Brain microvascular endothelial cell (primary cell): Measurements from ENCODE around the gene ZDHHC8.

ENCODE experiments used
- DNase-seq: peaks from one replicate; pipeline ENCODE4 v3.0.0-alpha.2; 2020
- H3K27ac ChIP-seq: fragments of 250-450 bp; sonication (Bioruptor Pico); 2 replicates; pipeline ENCODE4 v1.5.1; 2020; ENCODE audit warnings: mild to moderate bottlenecking, moderate library complexity
- H3K27me3 ChIP-seq: fragments of 250-450 bp; sonication (Bioruptor Pico); replicated peaks from 2 replicates; pipeline ENCODE4 v1.5.1; 2020; ENCODE audit warnings: mild to moderate bottlenecking
- H3K36me3 ChIP-seq: fragments of 250-450 bp; sonication (Bioruptor Pico); replicated peaks from 2 replicates; pipeline ENCODE4 v1.5.1; 2020; ENCODE audit warnings: mild to moderate bottlenecking
- H3K4me3 ChIP-seq: 2 replicates; pipeline ENCODE4 v1.5.1; 2011; ENCODE audit warnings: low read depth, mild to moderate bottlenecking, control low read depth, low read length, moderate library complexity
- in situ Hi-C: cut with HindIII; loops from 2 replicates; pipeline ENCODE4 v1.10.0; 2017; ENCODE audit warnings: low sequenced_read_pairs, low pct_ligation_motif_present
- TF ChIP-seq, protein P1 (sequence below): IDR thresholded peaks from 2 replicates; pipeline ENCODE4 v1.5.1; 2011; ENCODE audit warnings: low read depth, mild to moderate bottlenecking, moderate library complexity, low read length, control low read depth, inconsistent platforms; ENCODE audit errors: missing control alignments

Gene ZDHHC8

DNA sequence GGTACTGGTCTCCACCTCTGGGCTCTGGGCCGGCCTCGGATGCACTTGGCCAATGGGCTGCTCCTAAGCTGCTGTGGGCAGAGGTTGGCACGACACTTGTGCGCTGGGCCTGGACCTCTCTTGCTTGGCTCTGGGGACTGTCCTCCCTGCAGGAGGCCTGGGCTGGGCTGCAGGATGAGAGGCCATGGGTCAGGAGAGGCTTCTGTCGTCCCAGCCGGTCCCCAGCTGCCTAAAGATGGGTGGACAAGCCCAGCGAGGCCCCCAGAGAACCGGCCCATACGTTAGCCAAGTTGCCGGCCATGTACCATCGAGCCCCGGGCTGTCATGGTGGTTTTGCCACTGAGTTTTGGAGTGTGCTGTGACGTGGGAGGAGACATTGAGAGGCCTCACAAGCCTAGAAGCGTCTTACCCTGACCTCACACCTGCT is 20.9 kb downstream of the ZDHHC8 start:
- H3K27me3 ChIP-seq: no peaks in the 10 kb centered on the region
- TF ChIP-seq, protein P1, sequence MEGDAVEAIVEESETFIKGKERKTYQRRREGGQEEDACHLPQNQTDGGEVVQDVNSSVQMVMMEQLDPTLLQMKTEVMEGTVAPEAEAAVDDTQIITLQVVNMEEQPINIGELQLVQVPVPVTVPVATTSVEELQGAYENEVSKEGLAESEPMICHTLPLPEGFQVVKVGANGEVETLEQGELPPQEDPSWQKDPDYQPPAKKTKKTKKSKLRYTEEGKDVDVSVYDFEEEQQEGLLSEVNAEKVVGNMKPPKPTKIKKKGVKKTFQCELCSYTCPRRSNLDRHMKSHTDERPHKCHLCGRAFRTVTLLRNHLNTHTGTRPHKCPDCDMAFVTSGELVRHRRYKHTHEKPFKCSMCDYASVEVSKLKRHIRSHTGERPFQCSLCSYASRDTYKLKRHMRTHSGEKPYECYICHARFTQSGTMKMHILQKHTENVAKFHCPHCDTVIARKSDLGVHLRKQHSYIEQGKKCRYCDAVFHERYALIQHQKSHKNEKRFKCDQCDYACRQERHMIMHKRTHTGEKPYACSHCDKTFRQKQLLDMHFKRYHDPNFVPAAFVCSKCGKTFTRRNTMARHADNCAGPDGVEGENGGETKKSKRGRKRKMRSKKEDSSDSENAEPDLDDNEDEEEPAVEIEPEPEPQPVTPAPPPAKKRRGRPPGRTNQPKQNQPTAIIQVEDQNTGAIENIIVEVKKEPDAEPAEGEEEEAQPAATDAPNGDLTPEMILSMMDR: no peak
- in situ Hi-C loops: no loop called here
- H3K4me3 ChIP-seq: no peak overlapping the region
- H3K27ac ChIP-seq: no peak overlapping the region
- H3K36me3 ChIP-seq: no peaks in the 10 kb centered on the region
- DNase-seq: no peak

DNA sequence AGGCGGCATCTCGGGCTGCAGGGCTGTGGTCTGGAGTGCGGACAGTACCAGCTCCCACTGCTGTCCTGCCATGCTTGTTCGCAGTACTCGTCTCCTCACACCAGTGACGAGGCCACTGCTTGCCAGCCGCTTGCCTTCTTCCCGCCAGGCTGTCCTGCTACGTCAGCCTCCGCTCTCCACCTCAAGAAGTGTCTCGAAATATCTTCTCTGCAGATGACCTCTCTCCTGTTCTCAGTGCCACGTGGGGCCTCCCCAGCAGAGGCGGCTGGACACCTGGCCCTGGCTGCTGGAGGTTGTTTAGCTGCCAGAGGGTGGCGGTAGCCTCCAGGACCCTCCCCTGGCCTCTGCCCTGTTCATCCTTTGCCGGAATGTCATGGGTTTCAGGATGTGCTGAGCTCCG is 22.3 kb downstream of the ZDHHC8 start:
- H3K4me3 ChIP-seq: no peak overlapping the region
- no peaks in the 10 kb centered on the region for H3K36me3 ChIP-seq
- H3K27me3 ChIP-seq: no peaks in the 10 kb centered on the region
- H3K27ac ChIP-seq: no peak overlapping the region
- TF ChIP-seq, protein P1: no peak
- DNase-seq: no peak
- in situ Hi-C loops: no loop called here

DNA sequence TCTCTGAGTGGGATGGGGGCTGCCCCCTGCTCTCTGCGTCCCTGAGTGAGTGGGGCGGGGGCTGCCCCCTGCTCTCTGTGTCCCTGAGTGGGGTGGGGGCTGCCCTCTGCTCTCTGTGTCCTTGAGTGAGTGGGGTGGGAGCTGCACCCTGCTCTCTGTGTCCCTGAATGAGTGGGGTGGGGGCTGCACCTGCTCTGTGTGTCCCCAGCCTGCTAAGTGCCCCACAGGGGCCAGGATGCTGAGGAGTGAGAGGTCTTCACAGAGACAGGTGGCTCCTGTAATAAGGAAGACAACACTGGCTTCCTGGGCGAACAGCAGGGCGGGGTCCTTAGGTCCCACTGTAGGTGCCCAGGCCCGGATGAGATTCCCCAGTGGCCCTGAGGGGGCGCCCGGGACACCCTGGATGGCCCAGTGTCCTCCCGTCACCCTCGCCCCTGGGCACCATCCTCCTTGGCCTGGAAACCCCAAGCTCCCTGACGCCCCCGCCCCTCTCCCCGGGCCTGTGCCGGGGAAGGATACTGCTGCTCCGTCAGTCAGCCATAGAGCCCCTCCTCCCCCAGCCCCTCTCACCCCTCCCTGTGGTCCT is 23.1 kb downstream of the ZDHHC8 start:
- no peak for DNase-seq
- H3K4me3 ChIP-seq: peak overlapping the region; percentile 22
- in situ Hi-C loops: no loop called here
- no peak overlapping the region for H3K27ac ChIP-seq
- H3K27me3 ChIP-seq: no peaks in the 10 kb centered on the region
- H3K36me3 ChIP-seq: no peaks in the 10 kb centered on the region
- TF ChIP-seq, protein P1: peak; percentile 13

DNA sequence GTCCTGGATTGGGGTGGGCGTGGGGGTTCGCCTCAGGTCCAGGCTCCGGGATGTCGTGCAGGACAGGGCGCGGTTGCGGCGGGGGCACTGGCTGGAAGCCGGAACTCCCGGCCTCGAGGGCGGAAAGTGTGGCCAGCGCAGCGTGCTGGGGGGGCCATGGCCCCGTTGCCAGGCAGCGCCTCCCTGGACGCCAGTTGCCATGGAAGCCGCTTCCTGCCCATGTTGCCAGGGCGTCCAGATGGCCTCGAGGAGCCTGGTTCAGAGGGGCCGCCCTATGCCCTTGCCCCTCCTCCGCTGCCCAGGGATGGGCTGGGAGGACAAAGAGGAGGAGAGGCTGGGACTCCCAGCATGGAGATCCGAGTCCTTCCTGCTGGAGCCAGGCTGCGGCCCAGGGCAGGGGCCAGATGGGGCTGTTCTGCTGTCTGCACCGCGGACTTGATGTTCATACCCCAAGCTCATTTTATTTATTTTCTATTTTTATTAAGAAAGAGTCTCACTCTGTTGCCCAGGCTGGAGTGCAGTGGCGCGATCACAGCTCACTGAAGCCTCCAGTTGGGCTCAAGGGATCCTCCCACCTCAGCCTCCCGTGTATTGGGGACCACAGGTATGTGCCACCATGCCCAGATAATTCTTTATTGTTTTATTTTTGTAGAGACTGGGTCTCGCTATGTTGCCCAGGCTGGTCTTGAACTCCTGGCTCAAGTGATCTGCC is 23.9 kb downstream of the ZDHHC8 start:
- H3K4me3 ChIP-seq: peak overlapping the region; percentile 22
- in situ Hi-C loops: no loop called here

DNA sequence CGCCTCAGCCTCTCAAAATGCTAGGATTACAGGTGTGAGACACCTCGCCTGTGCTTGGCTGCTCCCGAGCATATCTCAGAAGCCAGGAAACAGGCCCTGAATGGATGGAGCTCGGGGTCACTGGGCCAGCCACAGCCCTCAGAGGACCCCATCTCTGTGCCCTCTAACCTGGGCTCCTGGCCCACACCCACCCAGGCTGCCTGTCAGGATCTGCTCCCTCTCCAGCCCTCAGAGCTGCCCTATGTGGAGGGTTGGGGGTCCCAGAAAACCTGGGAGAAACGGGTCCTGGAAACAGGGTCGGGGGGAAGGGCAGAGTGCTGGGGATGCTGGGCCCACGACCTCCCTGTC is 24.4 kb downstream of the ZDHHC8 start:
- Histone ChIP-seq H3K4me3 (no peak overlapping the region), H3K27me3 (no peaks in the 10 kb centered on the region), H3K36me3 (no peaks in the 10 kb centered on the region), H3K27ac (no peak overlapping the region)
- DNase-seq: no peak
- in situ Hi-C loops: no loop called here
- TF ChIP-seq, protein P1: no peak

More for the DNA sequence above, 23.9 kb downstream of the ZDHHC8 start:
- H3K27ac ChIP-seq: no peak overlapping the region
- peak; percentile 30 for DNase-seq
- TF ChIP-seq, protein P1: no peak
- no peaks in the 10 kb centered on the region for H3K27me3 ChIP-seq
- H3K36me3 ChIP-seq: no peaks in the 10 kb centered on the region
